Neuronal stem cell (in vitro differentiated cells): Measurements from ENCODE around the gene POC5.
"Not testable (repeated sequence)": the region's sequence is repeated elsewhere in the genome, so short reads cannot be mapped to it uniquely, and the experiment has no call there.

Source experiments
- DNase-seq: peaks from one replicate; pipeline ENCODE4 v3.0.0-alpha.2; 2013; ENCODE audit warnings: low spot score
- H2AFZ ChIP-seq: one replicate; pipeline ENCODE4 v1.6.1; 2013; ENCODE audit warnings: mild to moderate bottlenecking, low read length, inconsistent platforms
- H2AK5ac ChIP-seq: 2 replicates; pipeline ENCODE4 v1.6.1; 2013; ENCODE audit warnings: low read depth, mild to moderate bottlenecking, inconsistent platforms, low read length, moderate library complexity, mixed read lengths
- H2BK120ac ChIP-seq: 2 replicates; pipeline ENCODE4 v1.6.1; 2013; ENCODE audit warnings: low read depth, mild to moderate bottlenecking, inconsistent platforms, low read length, moderate library complexity, mixed read lengths
- H2BK12ac ChIP-seq: one replicate; pipeline ENCODE4 v1.6.1; 2013; ENCODE audit warnings: low read length, inconsistent platforms
- H2BK15ac ChIP-seq: 2 replicates; pipeline ENCODE4 v1.6.1; 2013; ENCODE audit warnings: mild to moderate bottlenecking, low read length, inconsistent platforms, mixed read lengths
- H2BK5ac ChIP-seq: one replicate; pipeline ENCODE4 v1.6.1; 2013; ENCODE audit warnings: inconsistent platforms, mild to moderate bottlenecking, low read length, moderate library complexity
- H3K14ac ChIP-seq: one replicate; pipeline ENCODE4 v1.6.1; 2013; ENCODE audit warnings: low read length, inconsistent platforms
- H3K18ac ChIP-seq: 2 replicates; pipeline ENCODE4 v1.6.1; 2013; ENCODE audit warnings: low read length, inconsistent platforms
- H3K23ac ChIP-seq: 2 replicates; pipeline ENCODE4 v1.6.1; 2013; ENCODE audit warnings: low read depth, mild to moderate bottlenecking, mixed read lengths, low read length, inconsistent platforms; ENCODE audit not compliant: poor library complexity
- H3K27ac ChIP-seq: replicated peaks from 3 replicates; pipeline ENCODE4 v1.5.1; 2013; ENCODE audit warnings: low read length, inconsistent platforms
- H3K27me3 ChIP-seq, 3 experiments: 2 replicates each; pipeline ENCODE4 v1.6.1; 2013; ENCODE audit warnings: low read length in 3 of 3, mild to moderate bottlenecking in 2 of 3, inconsistent platforms in 1 of 3, low read depth in 1 of 3, mixed read lengths in 1 of 3, moderate library complexity in 1 of 3; ENCODE audit not compliant: control insufficient read depth in 3 of 3, insufficient read depth in 3 of 3
- H3K36me3 ChIP-seq, 2 donors: replicated peaks in 1 of 2; 2 replicates each; pipeline ENCODE4 v1.6.1; 2013; ENCODE audit warnings: low read length in 2 of 2; ENCODE audit not compliant: control insufficient read depth in 2 of 2, insufficient read depth in 2 of 2
- H3K4ac ChIP-seq: 2 replicates; pipeline ENCODE4 v1.6.1; 2013; ENCODE audit warnings: inconsistent platforms, mild to moderate bottlenecking, low read length, moderate library complexity
- H3K4me1 ChIP-seq, 2 donors: 1 replicate in 1 of 2; 2 replicates in 1 of 2; pipeline ENCODE4 v1.6.1; 2013; ENCODE audit warnings: low read length in 2 of 2, low read depth in 1 of 2; ENCODE audit not compliant: control insufficient read depth in 2 of 2, insufficient read depth in 1 of 2
- H3K4me2 ChIP-seq: one replicate; pipeline ENCODE4 v1.6.1; 2013; ENCODE audit warnings: mild to moderate bottlenecking, low read length, inconsistent platforms; ENCODE audit not compliant: insufficient read depth, poor library complexity, severe bottlenecking
- H3K4me3 ChIP-seq, 2 donors: 2 replicates each; pipeline ENCODE4 v1.5.1; 2013; ENCODE audit warnings: low read length in 2 of 2, mild to moderate bottlenecking in 2 of 2, inconsistent platforms in 1 of 2, moderate library complexity in 1 of 2
- H3K79me1 ChIP-seq: one replicate; pipeline ENCODE4 v1.6.1; 2013; ENCODE audit warnings: low read depth, mild to moderate bottlenecking, inconsistent platforms, low read length, moderate library complexity
- H3K9ac ChIP-seq: one replicate; pipeline ENCODE4 v1.6.1; 2013; ENCODE audit warnings: mild to moderate bottlenecking, low read depth, low read length, inconsistent platforms; ENCODE audit not compliant: poor library complexity
- H3K9me3 ChIP-seq, 2 donors: replicated peaks in 1 of 2; 2 replicates each; pipeline versions ENCODE3 to v1.6.1; 2013; ENCODE audit warnings: low read length in 2 of 2, mild to moderate bottlenecking in 2 of 2, inconsistent platforms in 1 of 2, low read depth in 1 of 2, mixed read lengths in 1 of 2, moderate library complexity in 1 of 2; ENCODE audit not compliant: control insufficient read depth in 2 of 2, insufficient read depth in 1 of 2
- H4K8ac ChIP-seq: one replicate; pipeline ENCODE4 v1.6.1; 2013; ENCODE audit warnings: low read depth, mild to moderate bottlenecking, inconsistent platforms, low read length, moderate library complexity
- H4K91ac ChIP-seq: one replicate; pipeline ENCODE4 v1.6.1; 2013; ENCODE audit warnings: low read length, low read depth, mild to moderate bottlenecking, inconsistent platforms; ENCODE audit not compliant: poor library complexity
- WGBS, 2 donors: extraction: QIAGEN DNeasy Blood & Tissue Kit; methylation state at CpG; one replicate each; pipeline ENCODE4 v1.1.7; 2013; ENCODE audit warnings: missing lambda C conversion rate in 2 of 2, mixed read lengths in 1 of 2; ENCODE audit not compliant: insufficient read length in 2 of 2, insufficient replicate concordance in 1 of 2; ENCODE audit errors: extremely low coverage in 2 of 2; 5-methylcytosine and 5-hydroxymethylcytosine counted together

The POC5 gene

DNA sequence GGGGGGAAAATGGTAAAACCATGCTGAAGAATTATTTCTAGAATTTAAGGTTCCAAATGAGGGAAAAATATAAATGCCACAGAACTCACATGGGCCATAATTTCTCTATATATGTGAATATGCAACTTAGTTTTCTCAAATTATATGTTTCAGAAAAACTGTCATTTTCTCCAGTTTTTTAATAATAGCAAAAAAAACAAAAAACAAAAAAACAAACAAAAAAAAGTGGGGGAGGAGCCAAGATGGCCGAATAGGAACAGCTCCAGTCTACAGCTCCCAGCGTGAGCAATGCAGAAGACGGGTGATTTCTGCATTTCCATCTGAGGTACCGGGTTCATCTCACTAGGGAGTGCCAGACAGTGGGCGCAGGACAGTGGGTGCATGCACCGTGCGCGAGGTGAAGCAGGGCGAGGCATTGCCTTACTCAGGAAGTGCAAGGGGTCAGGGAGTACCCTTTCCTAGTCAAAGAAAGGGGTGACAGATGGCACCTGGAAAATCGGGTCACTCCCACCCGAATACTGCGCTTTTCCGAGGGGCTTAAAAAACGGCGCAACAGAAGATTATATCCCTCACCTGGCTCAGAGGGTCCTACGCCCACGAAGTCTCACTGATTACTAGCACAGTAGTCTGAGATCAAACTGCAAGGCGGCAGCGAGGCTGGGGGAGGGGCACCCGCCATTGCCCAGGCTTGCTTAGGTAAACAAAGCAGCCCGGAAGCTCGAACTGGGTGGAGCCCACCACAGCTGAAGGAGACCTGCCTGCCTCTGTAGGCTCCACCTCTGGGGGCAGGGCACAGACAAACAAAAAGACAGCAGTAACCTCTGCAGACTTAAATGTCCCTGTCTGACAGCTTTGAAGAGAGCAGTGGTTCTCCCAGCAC, 21.5 kb downstream of the POC5 start:
- not testable (repeated sequence) for H3K4ac ChIP-seq, DNase-seq, H3K27ac ChIP-seq, H3K27me3 ChIP-seq, H2AK5ac ChIP-seq, H3K4me1 ChIP-seq, H3K9ac ChIP-seq, H2BK5ac ChIP-seq, H2BK12ac ChIP-seq, H3K18ac ChIP-seq, H4K91ac ChIP-seq, H2BK120ac ChIP-seq, H3K4me3 ChIP-seq, H3K79me1 ChIP-seq, H4K8ac ChIP-seq, H3K23ac ChIP-seq, H2BK15ac ChIP-seq, H2AFZ ChIP-seq, H3K14ac ChIP-seq, H3K9me3 ChIP-seq, H3K4me2 ChIP-seq
- no CpG with 5 or more reads among the region's 22 CpGs for whole genome bisulfite sequencing, 2 donors
- H3K36me3 ChIP-seq = peaks cover 0 to 40% of the 10 kb centered on the region in 2 donors

DNA sequence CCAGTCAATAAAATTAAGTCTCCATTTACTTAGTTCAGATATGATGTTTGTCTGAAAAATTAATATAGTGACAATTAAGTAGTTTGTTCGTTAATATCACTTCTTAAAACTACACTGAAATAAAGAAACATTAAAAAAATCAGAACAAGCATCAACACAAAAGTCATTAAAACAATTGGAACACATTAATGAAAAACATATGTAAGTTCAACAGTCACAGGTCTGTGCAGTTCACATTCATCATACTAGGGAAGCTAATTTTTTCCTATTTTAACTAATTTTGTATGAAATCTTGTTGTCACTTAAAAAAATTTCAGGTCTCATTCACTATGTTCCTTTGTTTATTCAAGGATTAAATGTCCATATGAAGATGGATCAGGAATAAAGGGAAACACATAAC, 22.5 kb downstream of the POC5 start:
- Histone ChIP-seq H2AFZ (no peak overlapping the region), H2BK5ac (no peak overlapping the region), H3K27ac (no peak overlapping the region), H3K4me1 (no peaks in the 10 kb centered on the region), H4K91ac (no peak overlapping the region), H4K8ac (no peak overlapping the region), H3K23ac (no peak overlapping the region), H2BK120ac (no peak overlapping the region), H3K4me2 (no peak overlapping the region), H3K27me3 (no peaks in the 10 kb centered on the region), H3K9ac (no peak overlapping the region), H2BK15ac (no peak overlapping the region), H3K4me3 (no peak overlapping the region), H3K79me1 (no peaks in the 10 kb centered on the region), H3K18ac (no peak overlapping the region), H3K4ac (no peak overlapping the region), H3K9me3 (no peaks in the 10 kb centered on the region), H3K36me3 (peaks cover 2 to 49% of the 10 kb centered on the region in 2 donors), H3K14ac (no peak overlapping the region), H2BK12ac (no peak overlapping the region), H2AK5ac (no peak overlapping the region)
- no peak for DNase-seq
- no CpG with 5 or more reads among the region's 1 CpG for WGBS, 2 donors

DNA sequence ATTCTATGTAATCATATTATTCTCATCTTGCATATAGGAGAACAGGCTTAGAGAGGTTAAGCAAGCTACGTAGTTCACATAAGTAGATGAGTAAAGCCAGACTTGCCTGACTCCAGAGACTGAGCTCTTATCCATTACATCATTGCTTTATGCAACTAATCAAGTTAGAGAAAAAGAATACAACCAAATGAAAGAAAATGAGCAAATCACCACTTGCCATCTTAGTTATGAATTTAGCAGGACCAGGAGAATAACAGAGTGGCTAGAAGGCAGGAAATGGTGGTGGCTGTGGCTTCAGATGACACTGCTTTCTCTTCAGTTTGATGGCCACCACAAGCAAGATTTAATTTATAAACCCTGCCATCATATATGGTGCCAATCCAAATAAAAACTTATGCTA, 26.6 kb downstream of the POC5 start:
- Histone ChIP-seq H3K36me3 (peaks cover 2 to 83% of the 10 kb centered on the region in 2 donors), H3K9me3 (no peaks in the 10 kb centered on the region), H2BK12ac (no peak overlapping the region), H3K4me1 (no peaks in the 10 kb centered on the region), H2AK5ac (no peak overlapping the region), H3K9ac (no peak overlapping the region), H4K8ac (no peak overlapping the region), H3K79me1 (no peaks in the 10 kb centered on the region), H2AFZ (no peak overlapping the region), H2BK5ac (no peak overlapping the region), H3K27me3 (no peaks in the 10 kb centered on the region), H4K91ac (no peak overlapping the region), H3K4ac (no peak overlapping the region), H3K23ac (no peak overlapping the region), H2BK15ac (no peak overlapping the region), H3K27ac (no peak overlapping the region), H3K18ac (no peak overlapping the region), H2BK120ac (no peak overlapping the region), H3K4me2 (no peak overlapping the region), H3K14ac (no peak overlapping the region), H3K4me3 (no peak overlapping the region)
- WGBS, 2 donors = no CpG with 5 or more reads among the region's 1 CpG
- no peak for DNase-seq

DNA sequence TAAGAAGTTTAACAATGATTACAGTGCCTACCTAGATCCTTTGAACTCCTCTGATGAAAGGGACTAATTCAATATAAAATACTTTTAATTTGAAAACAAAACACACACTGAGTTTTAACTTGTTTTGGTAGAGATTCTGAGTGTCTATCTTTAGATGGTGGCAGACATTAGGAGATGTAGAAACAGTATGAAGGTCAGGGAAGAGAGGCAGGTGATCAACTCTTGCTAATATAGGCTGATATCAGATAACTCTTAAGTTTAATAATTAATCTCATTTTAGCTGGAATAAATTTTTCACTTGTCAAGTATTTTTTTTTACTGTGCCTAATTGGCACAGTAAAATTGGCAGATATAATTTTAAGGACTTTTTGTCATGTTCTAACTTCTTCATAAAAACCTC, 30.8 kb downstream of the POC5 start:
- Histone ChIP-seq H2BK5ac (no peak overlapping the region), H3K79me1 (peaks cover 1% of the 10 kb centered on the region), H3K23ac (no peak overlapping the region), H2AFZ (no peak overlapping the region), H3K4me1 (no peaks in the 10 kb centered on the region), H4K8ac (no peak overlapping the region), H4K91ac (no peak overlapping the region), H2BK15ac (no peak overlapping the region), H2BK120ac (no peak overlapping the region), H3K9me3 (peaks cover 0 to 1% of the 10 kb centered on the region in 2 donors), H3K27ac (no peak overlapping the region), H2BK12ac (no peak overlapping the region), H3K14ac (no peak overlapping the region), H3K4me2 (no peak overlapping the region), H3K9ac (no peak overlapping the region), H3K4me3 (no peak overlapping the region), H3K18ac (no peak overlapping the region), H2AK5ac (no peak overlapping the region), H3K4ac (no peak overlapping the region), H3K36me3 (peaks cover 5 to 57% of the 10 kb centered on the region in 2 donors), H3K27me3 (no peaks in the 10 kb centered on the region)
- DNase-seq = no peak
